HG03457 (cell line): ENCODE data around the gene VAT1L.

Experiments used
- ATAC-seq: cut with Tn5 transposase; IDR thresholded peaks from one replicate; pipeline ENCODE4 v1.9.1; 2021; ENCODE audit warnings: moderate number of reproducible peaks; ENCODE audit not compliant: unreplicated experiment

The VAT1L gene

GRCh38 chr16:77833921-77834634 is 45.7 kb downstream of the VAT1L start:
- no peak for ATAC-seq

- no peak for ATAC-seq
Observed at GRCh38 chr16:77834635-77835540, 46.5 kb downstream of the VAT1L start.

- no peak for ATAC-seq
Observed at GRCh38 chr16:77836801-77837200, 48.4 kb downstream of the VAT1L start.

GRCh38 chr16:77838597-77839255 is 50.4 kb downstream of the VAT1L start:
- no peak for ATAC-seq

- ATAC-seq = no peak
Observed at GRCh38 chr16:77840093-77840492, 51.7 kb downstream of the VAT1L start.

GRCh38 chr16:77840673-77841501 is 52.5 kb downstream of the VAT1L start:
- ATAC-seq = no peak

- ATAC-seq = no peak
Observed at GRCh38 chr16:77841502-77841763, 53.1 kb downstream of the VAT1L start.

- ATAC-seq = no peak
Observed at GRCh38 chr16:77842468-77842867, 54.1 kb downstream of the VAT1L start.

GRCh38 chr16:77843405-77843804 is 55.0 kb downstream of the VAT1L start:
- ATAC-seq = no peak

- no peak for ATAC-seq
Observed at GRCh38 chr16:77844801-77845200, 56.4 kb downstream of the VAT1L start.

GRCh38 chr16:77849646-77850258 is 61.4 kb downstream of the VAT1L start:
- no peak for ATAC-seq

GRCh38 chr16:77850636-77851333 is 62.4 kb downstream of the VAT1L start:
- no peak for ATAC-seq

- ATAC-seq = no peak
Observed at GRCh38 chr16:77853161-77853560, 64.8 kb downstream of the VAT1L start.

- ATAC-seq = no peak
Observed at GRCh38 chr16:77856438-77857160, 68.2 kb downstream of the VAT1L start.

GRCh38 chr16:77858060-77858459 is 69.7 kb downstream of the VAT1L start:
- no peak for ATAC-seq

GRCh38 chr16:77859493-77860232 is 71.3 kb downstream of the VAT1L start:
- ATAC-seq = no peak

GRCh38 chr16:77860953-77861352 is 72.6 kb downstream of the VAT1L start:
- ATAC-seq = no peak

GRCh38 chr16:77863250-77863649 is 74.9 kb downstream of the VAT1L start:
- ATAC-seq = no peak

- ATAC-seq = no peak
Observed at GRCh38 chr16:77866752-77867151, 78.4 kb downstream of the VAT1L start.
